Type B pancreatic cell (in vitro differentiated cells): ENCODE results near the gene GPC6. TPM values are rescaled to one million over a fixed set of nuclear protein-coding genes. Genes with fewer than 3 reads are reported as not detected.

Experiments
- DNase-seq: peaks from one replicate; pipeline ENCODE4 v3.0.0; 2021; ENCODE audit warnings: mixed read lengths; ENCODE audit not compliant: unreplicated experiment; ENCODE audit errors: extremely low spot score
- H3K27ac Mint-ChIP-seq: 2 replicates; pipeline ENCODE4 v1.8.0; 2021; ENCODE audit warnings: mild to moderate bottlenecking, mixed read lengths
- H3K27me3 Mint-ChIP-seq: 2 replicates; pipeline ENCODE4 v1.8.0; 2021; ENCODE audit warnings: mixed read lengths
- H3K36me3 Mint-ChIP-seq: 2 replicates; pipeline ENCODE4 v1.8.0; 2021; ENCODE audit warnings: mixed read lengths
- H3K4me1 Mint-ChIP-seq: one replicate; pipeline ENCODE4 v1.8.0; 2021; ENCODE audit warnings: mixed read lengths; ENCODE audit not compliant: unreplicated experiment
- H3K4me3 Mint-ChIP-seq: 2 replicates; pipeline ENCODE4 v1.8.0; 2021; ENCODE audit warnings: mild to moderate bottlenecking, mixed read lengths
- H3K9me3 Mint-ChIP-seq: 2 replicates; pipeline ENCODE4 v1.8.0; 2021; ENCODE audit warnings: mixed read lengths
- total RNA-seq: library from RNA; stranded (reverse); gene quantifications from 2 replicates; pipeline ENCODE4 v1.2.1, GENCODE V29; 2021; ENCODE audit warnings: low replicate concordance
- TF ChIP-seq, protein P1 (sequence below): fragments of 200-600 bp; sonication (generic); conservative IDR thresholded peaks from 2 replicates; pipeline ENCODE4 v1.5.0; 2021; ENCODE audit warnings: antibody characterized with exemption, mild to moderate bottlenecking

GPC6 gene
- total RNA-seq, 1 donor from 2014 or later = 30.5 TPM

DNA sequence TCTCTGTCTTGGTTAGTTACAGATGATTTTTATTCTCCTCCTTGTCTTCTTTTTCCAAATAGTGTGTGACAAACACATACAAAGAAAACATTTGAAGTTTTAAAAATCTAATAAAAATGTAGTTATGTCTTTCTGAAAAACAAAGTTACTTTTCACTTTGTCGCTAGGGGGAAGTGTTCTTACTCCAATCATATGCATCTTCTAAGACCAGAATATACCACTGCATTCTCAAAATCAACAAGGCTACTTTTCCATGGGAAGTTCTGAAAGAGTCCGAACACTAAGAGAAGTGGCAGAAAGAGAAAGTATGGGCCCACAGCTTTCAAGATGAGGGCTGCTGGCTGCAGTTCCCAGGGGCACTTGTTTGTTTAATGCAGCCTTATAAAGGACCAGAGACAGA, 1043.9 kb downstream of the GPC6 start:
- Mint-ChIP-seq H3K4me3 (no peak overlapping the region), H3K27me3 (no peaks in the 10 kb centered on the region), H3K9me3 (peaks cover 7% of the 10 kb centered on the region), H3K36me3 (no peaks in the 10 kb centered on the region), H3K27ac (no peak overlapping the region), H3K4me1 (peaks cover 9% of the 10 kb centered on the region)
- no peak for DNase-seq
- TF ChIP-seq, protein P1, sequence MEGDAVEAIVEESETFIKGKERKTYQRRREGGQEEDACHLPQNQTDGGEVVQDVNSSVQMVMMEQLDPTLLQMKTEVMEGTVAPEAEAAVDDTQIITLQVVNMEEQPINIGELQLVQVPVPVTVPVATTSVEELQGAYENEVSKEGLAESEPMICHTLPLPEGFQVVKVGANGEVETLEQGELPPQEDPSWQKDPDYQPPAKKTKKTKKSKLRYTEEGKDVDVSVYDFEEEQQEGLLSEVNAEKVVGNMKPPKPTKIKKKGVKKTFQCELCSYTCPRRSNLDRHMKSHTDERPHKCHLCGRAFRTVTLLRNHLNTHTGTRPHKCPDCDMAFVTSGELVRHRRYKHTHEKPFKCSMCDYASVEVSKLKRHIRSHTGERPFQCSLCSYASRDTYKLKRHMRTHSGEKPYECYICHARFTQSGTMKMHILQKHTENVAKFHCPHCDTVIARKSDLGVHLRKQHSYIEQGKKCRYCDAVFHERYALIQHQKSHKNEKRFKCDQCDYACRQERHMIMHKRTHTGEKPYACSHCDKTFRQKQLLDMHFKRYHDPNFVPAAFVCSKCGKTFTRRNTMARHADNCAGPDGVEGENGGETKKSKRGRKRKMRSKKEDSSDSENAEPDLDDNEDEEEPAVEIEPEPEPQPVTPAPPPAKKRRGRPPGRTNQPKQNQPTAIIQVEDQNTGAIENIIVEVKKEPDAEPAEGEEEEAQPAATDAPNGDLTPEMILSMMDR = no peak

DNA sequence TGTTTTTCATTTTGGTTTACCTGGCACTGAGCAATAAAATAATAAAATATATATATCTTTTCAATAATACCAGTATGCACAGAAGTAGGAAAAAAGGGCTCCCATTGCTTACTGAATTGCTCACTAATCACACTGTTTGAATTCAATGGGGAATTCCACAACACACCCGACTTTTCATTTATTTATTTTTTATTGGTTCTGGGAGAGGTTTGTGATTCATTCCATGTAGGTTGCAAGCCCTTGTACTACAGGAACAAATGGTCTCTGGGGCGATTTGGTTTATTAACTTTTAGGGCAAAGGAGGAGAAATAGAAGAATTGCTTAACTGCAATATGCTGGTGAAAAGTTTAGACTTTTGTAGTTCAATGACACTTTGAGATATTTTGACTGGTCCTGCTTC, 1045.4 kb downstream of the GPC6 start:
- Mint-ChIP-seq H3K36me3 (no peaks in the 10 kb centered on the region), H3K27ac (no peak overlapping the region), H3K4me3 (no peak overlapping the region), H3K4me1 (peaks cover 9% of the 10 kb centered on the region), H3K9me3 (peaks cover 11% of the 10 kb centered on the region), H3K27me3 (no peaks in the 10 kb centered on the region)
- TF ChIP-seq, protein P1 = no peak
- DNase-seq = no peak

DNA sequence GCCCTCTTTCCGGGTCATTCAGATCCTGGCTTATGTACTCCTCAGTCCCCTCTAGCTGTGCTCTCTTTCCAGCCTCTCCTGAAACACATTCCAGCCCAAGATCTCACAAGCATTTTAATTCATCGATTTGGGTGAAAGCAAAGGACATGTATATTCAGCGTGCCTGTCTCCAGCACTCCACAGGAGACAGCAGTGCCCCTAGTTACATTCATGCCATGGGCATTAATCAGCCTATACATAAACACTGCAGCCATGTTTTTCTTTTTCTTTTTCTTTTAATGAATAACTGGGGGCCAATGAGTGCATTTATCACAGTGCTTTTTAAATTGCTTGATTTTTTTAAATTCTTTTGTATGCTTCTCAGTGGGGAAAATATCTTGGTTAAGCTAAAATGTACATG, 1053.7 kb downstream of the GPC6 start:
- Mint-ChIP-seq H3K9me3 (peaks cover 8% of the 10 kb centered on the region), H3K4me3 (no peak overlapping the region), H3K27ac (no peak overlapping the region), H3K36me3 (no peaks in the 10 kb centered on the region), H3K4me1 (peaks cover 12% of the 10 kb centered on the region), H3K27me3 (no peaks in the 10 kb centered on the region)
- no peak for DNase-seq
- TF ChIP-seq, protein P1 = no peak

DNA sequence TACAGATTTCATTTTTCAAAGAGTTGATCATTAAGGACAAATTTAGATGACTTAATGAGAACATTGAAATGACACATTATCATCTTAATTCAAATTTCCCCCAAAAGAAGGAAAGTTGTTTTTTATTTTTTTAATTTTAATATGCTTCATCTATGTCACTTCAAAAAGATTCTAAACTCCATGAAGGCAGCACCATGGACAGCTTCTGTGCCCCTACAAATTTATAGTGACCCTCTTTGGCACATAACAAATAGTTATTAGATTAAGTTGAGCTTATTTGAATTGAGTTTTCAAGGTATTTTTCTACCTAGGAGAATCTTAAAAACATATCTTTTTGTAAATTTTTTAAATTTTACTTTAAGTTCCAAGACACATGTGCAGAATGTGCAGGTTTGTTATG, 1054.2 kb downstream of the GPC6 start:
- H3K4me3 Mint-ChIP-seq = no peak overlapping the region
- no peaks in the 10 kb centered on the region for H3K27me3 Mint-ChIP-seq
- no peak overlapping the region for H3K27ac Mint-ChIP-seq
- peaks cover 8% of the 10 kb centered on the region for H3K9me3 Mint-ChIP-seq
- TF ChIP-seq, protein P1 = no peak
- DNase-seq = no peak
- H3K36me3 Mint-ChIP-seq = no peaks in the 10 kb centered on the region
- H3K4me1 Mint-ChIP-seq = peaks cover 17% of the 10 kb centered on the region

DNA sequence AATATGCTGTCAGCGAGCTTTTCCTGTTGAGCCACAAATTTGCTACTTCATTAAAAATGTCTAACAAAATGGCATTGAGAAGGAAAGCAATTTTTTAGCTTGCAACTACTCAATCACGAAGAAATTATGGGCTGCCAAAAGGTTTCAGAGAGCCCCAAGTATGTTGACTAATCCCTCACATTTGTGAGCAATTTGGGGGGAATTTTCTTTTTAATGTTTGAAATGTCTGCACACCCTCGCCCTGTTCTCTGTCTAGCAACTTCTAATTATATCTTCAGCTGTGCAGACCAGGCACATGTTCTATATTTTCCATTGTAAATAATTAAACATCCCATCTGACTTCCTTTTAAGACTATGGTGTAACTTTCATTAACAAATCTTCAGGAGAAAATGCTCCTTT, 1060.0 kb downstream of the GPC6 start:
- no peak for DNase-seq
- Mint-ChIP-seq H3K27me3 (no peaks in the 10 kb centered on the region), H3K9me3 (no peaks in the 10 kb centered on the region), H3K36me3 (peaks cover 7% of the 10 kb centered on the region), H3K4me1 (peaks cover 18% of the 10 kb centered on the region), H3K27ac (no peak overlapping the region), H3K4me3 (peak overlapping the region; percentile 50)
- TF ChIP-seq, protein P1 = no peak

DNA sequence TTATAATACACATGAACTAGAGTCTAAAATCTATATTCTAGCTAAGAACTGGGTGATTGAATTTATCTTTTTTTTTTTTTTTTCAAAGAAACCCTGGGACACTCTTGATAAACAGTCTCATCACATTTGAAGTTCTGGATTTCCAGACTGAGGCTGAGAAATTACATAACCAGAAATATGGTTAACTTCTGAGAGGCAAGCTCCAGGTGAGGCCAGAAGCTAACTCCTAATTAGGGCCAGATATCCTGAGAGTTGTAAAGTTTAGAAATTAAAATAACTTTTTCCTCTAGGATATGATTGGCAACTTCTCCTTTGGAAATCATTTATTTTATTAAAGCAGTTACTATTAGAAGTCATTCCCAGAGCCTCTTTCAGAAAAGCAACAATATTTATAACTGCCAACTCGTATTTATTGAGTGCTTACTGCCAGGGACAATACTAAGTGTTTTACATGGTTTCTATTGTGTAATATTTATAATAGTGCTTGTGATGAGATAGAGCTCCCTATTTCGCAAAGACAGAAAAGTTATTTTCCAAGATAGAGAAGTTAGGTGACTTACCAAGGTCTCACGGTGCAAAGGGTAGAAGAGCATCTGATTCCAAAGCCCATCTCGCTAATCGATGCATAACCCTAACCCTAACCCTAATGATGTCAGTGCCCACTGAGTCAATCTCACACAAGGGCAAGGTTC, 1065.2 kb downstream of the GPC6 start:
- no peak overlapping the region for H3K27ac Mint-ChIP-seq
- H3K9me3 Mint-ChIP-seq = no peaks in the 10 kb centered on the region
- peaks cover 7% of the 10 kb centered on the region for H3K36me3 Mint-ChIP-seq
- TF ChIP-seq, protein P1 = no peak
- H3K4me3 Mint-ChIP-seq = no peak overlapping the region
- peaks cover 6% of the 10 kb centered on the region for H3K4me1 Mint-ChIP-seq
- DNase-seq = no peak
- no peaks in the 10 kb centered on the region for H3K27me3 Mint-ChIP-seq
